Keratinocyte (primary cell): ENCODE measurements around the gene CHSY3. TPM values are rescaled to one million over a fixed set of nuclear protein-coding genes. Genes with fewer than 3 reads are reported as not detected.

Experiments used
- DNase-seq: peaks from one replicate; pipeline ENCODE4 v3.0.0-alpha.2; 2011; ENCODE audit warnings: low read depth, missing footprints, low spot score
- FAIRE-seq: peaks from 2 replicates; lab custom pipeline; 2011; peaks lifted over from hg19 to GRCh38; lab: Jason Lieb, UNC
- H2AFZ ChIP-seq: 2 replicates; pipeline ENCODE4 v1.6.0; 2012; ENCODE audit warnings: low read length, control low read depth, inconsistent platforms; ENCODE audit not compliant: control insufficient read depth
- H3K27ac ChIP-seq: 2 replicates; pipeline ENCODE4 v1.5.1; 2011; ENCODE audit warnings: low read length; ENCODE audit not compliant: control insufficient read depth, insufficient read depth
- H3K27me3 ChIP-seq: 3 replicates; pipeline ENCODE4 v1.6.0; 2011; ENCODE audit warnings: low read length; ENCODE audit not compliant: control insufficient read depth, insufficient read depth; ENCODE audit errors: extremely low read depth
- H3K36me3 ChIP-seq, 2 experiments: 2 replicates in 1 of 2; 3 replicates in 1 of 2; pipeline ENCODE4 v1.5.1; 2011; ENCODE audit warnings: low read length in 2 of 2, mild to moderate bottlenecking in 1 of 2; ENCODE audit not compliant: control insufficient read depth in 2 of 2, insufficient read depth in 2 of 2; ENCODE audit errors: extremely low read depth in 1 of 2
- H3K4me1 ChIP-seq: 3 replicates; pipeline ENCODE4 v1.5.1; 2011; ENCODE audit warnings: low read length; ENCODE audit not compliant: control insufficient read depth, insufficient read depth; ENCODE audit errors: extremely low read depth
- H3K4me2 ChIP-seq: 3 replicates; pipeline ENCODE4 v1.6.0; 2011; ENCODE audit warnings: low read depth, low read length; ENCODE audit not compliant: control insufficient read depth, insufficient read depth; ENCODE audit errors: extremely low read depth
- H3K4me3 ChIP-seq, 3 experiments: fragments of 200-600 bp in 1 of 3; sonication (generic) in 1 of 3; 2 replicates in 2 of 3; 3 replicates in 1 of 3; pipeline ENCODE4 v1.5.1; 2011 to 2016; ENCODE audit warnings: low read length in 3 of 3, mild to moderate bottlenecking in 3 of 3, control low read depth in 2 of 3, inconsistent platforms in 1 of 3, low read depth in 1 of 3, mixed read lengths in 1 of 3, mixed run types in 1 of 3, moderate library complexity in 1 of 3; ENCODE audit not compliant: control insufficient read depth in 2 of 3, insufficient read depth in 2 of 3; ENCODE audit errors: extremely low read depth in 1 of 3
- H3K79me2 ChIP-seq: 2 replicates; pipeline ENCODE4 v1.6.0; 2012; ENCODE audit warnings: low read length; ENCODE audit not compliant: control insufficient read depth, insufficient read depth
- H3K9ac ChIP-seq: 3 replicates; pipeline ENCODE4 v1.6.0; 2011; ENCODE audit warnings: low read length; ENCODE audit not compliant: control insufficient read depth, insufficient read depth; ENCODE audit errors: extremely low read depth
- H3K9me1 ChIP-seq: 3 replicates; pipeline ENCODE4 v1.6.0; 2011; ENCODE audit warnings: low read length; ENCODE audit not compliant: control insufficient read depth, insufficient read depth; ENCODE audit errors: extremely low read depth
- H3K9me3 ChIP-seq: 2 replicates; pipeline ENCODE4 v1.5.1; 2012; ENCODE audit warnings: low read depth, low read length; ENCODE audit not compliant: control insufficient read depth
- H4K20me1 ChIP-seq: 3 replicates; pipeline ENCODE4 v1.6.0; 2011; ENCODE audit warnings: low read length; ENCODE audit not compliant: control insufficient read depth, insufficient read depth; ENCODE audit errors: extremely low read depth
- EZH2 ChIP-seq: IDR thresholded peaks from one replicate; pipeline ENCODE4 v1.6.1; 2012; ENCODE audit warnings: inconsistent platforms, mild to moderate bottlenecking, low read length, moderate library complexity
- dilution Hi-C: fragments of 300-500 bp; cut with MboI; formaldehyde crosslinking; loops from one replicate; pipeline ENCODE4 v1.7.0; 2020; ENCODE audit warnings: low sequenced_read_pairs; ENCODE audit not compliant: extremely low pct_ligation_motif_present
- polyA plus RNA-seq, 5 experiments: library from polyadenylated mRNA; depleted of rRNA in 3 of 5; stranded (reverse) in 3 of 5; stranded (forward) in 1 of 5; unstranded in 1 of 5; fragments of >200 nt; gene quantifications; 1 replicate in 1 of 5; 2 replicates in 3 of 5; 3 replicates in 1 of 5; pipeline versions ENCODE4 v1.2.1 to v1.2.3, GENCODE V29; 2011 to 2012; ENCODE audit warnings: missing spikeins in 2 of 5, low read depth in 1 of 5, low replicate concordance in 1 of 5
- TF ChIP-seq, protein P1 (sequence below), 3 experiments: IDR thresholded peaks in 1 of 3; conservative IDR thresholded peaks in 1 of 3; optimal IDR thresholded peaks in 1 of 3; 2 replicates in 2 of 3; 3 replicates in 1 of 3; pipeline versions ENCODE3 to v1.5.1; 2011; ENCODE audit warnings: low read length in 3 of 3, mild to moderate bottlenecking in 3 of 3, moderate library complexity in 2 of 3, control low read depth in 1 of 3, inconsistent platforms in 1 of 3; ENCODE audit not compliant: insufficient read depth in 2 of 3; ENCODE audit errors: extremely low read depth in 1 of 3

Gene CHSY3
- polyA plus RNA-seq, 1 donor (not counting 4 experiments of a cell fraction or from before 2014, with no cell fraction given): 0.47 TPM

DNA sequence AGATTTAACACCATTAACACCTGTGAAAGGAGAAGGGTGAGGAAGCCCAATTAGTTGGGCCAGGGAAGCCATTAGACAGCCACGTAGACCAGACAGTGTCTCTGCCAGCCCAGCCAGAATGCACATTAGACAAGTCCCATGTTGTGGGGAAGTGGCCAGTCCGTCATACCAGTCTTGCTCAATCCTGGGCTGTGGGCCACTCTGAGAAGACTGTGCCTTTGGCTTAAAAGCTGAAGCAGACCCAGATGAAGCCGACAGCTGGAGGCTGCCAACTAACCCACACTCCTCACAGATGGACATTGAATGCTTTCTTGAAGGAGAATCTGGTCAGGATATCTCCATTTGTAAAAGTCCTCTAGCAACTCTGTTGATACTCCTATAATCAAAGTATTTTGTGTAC is 128.5 kb downstream of the CHSY3 start:
- H3K9me1 ChIP-seq: no peaks in the 10 kb centered on the region
- H3K4me1 ChIP-seq: no peaks in the 10 kb centered on the region
- H3K36me3 ChIP-seq: no peaks in the 10 kb centered on the region
- no peak for DNase-seq
- no peaks in the 10 kb centered on the region for H3K9me3 ChIP-seq
- TF ChIP-seq, protein P1, sequence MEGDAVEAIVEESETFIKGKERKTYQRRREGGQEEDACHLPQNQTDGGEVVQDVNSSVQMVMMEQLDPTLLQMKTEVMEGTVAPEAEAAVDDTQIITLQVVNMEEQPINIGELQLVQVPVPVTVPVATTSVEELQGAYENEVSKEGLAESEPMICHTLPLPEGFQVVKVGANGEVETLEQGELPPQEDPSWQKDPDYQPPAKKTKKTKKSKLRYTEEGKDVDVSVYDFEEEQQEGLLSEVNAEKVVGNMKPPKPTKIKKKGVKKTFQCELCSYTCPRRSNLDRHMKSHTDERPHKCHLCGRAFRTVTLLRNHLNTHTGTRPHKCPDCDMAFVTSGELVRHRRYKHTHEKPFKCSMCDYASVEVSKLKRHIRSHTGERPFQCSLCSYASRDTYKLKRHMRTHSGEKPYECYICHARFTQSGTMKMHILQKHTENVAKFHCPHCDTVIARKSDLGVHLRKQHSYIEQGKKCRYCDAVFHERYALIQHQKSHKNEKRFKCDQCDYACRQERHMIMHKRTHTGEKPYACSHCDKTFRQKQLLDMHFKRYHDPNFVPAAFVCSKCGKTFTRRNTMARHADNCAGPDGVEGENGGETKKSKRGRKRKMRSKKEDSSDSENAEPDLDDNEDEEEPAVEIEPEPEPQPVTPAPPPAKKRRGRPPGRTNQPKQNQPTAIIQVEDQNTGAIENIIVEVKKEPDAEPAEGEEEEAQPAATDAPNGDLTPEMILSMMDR (optimal IDR thresholded peaks at IDR 0.05 in 1 of 3, IDR thresholded peaks at IDR 0.05 in 1 of 3, conservative IDR thresholded peaks at IDR 0.05 in 1 of 3; ENCODE audit: extremely low read depth in 1 of 3, insufficient read depth in 2 of 3, low read length in 3 of 3): no peak
- TF ChIP-seq EZH2: no peak
- H2AFZ ChIP-seq: no peak overlapping the region
- H3K79me2 ChIP-seq: no peaks in the 10 kb centered on the region
- H3K27me3 ChIP-seq: no peaks in the 10 kb centered on the region
- no peaks in the 10 kb centered on the region for H4K20me1 ChIP-seq
- H3K27ac ChIP-seq: no peak overlapping the region
- dilution Hi-C loops: no loop called here
- FAIRE-seq: no peak
- no peak overlapping the region for H3K4me2 ChIP-seq
- H3K4me3 ChIP-seq: no peak overlapping the region
- H3K9ac ChIP-seq: no peak overlapping the region

DNA sequence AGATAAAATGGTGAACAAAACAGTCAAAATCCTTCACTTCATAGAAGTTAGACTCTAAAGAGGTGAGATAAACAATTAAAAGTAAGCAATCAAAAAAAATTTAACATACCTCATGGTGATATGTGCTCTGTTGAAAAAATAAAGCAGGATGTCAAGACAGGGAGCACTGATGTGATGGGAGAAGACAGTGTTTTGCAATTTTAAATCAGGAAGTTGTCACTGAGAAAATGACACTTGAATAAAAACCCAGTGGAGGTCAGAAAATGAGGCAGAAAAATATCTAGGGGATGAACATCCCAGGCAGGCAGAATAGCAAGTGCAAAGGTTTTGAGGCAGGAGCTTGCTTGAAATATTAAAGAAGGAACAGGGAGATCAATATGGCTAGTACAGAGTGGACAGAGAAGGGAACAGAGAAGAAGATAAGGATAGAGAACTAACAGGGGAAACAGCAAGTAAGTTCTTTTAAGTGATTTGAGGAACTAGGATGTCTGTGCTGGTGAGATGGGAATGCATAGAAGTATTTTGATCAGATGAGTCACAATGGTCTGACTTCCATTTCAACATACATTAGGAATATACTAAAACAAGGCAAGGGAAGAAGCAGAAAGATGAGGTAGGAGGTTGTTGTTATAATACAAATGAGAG is 130.4 kb downstream of the CHSY3 start:
- Histone ChIP-seq H3K79me2 (no peaks in the 10 kb centered on the region), H3K4me2 (no peak overlapping the region)
- FAIRE-seq: no peak

More for the DNA sequence above, 130.4 kb downstream of the CHSY3 start:
- H3K9me1 ChIP-seq: no peaks in the 10 kb centered on the region
- no peak for DNase-seq
- H4K20me1 ChIP-seq: no peaks in the 10 kb centered on the region
- H2AFZ ChIP-seq: no peak overlapping the region
- no peak overlapping the region for H3K9ac ChIP-seq
- dilution Hi-C loops: no loop called here
- H3K9me3 ChIP-seq: no peaks in the 10 kb centered on the region
- no peak overlapping the region for H3K4me3 ChIP-seq
- H3K27me3 ChIP-seq: no peaks in the 10 kb centered on the region
- no peaks in the 10 kb centered on the region for H3K36me3 ChIP-seq
- H3K27ac ChIP-seq: no peak overlapping the region
- TF ChIP-seq, protein P1 (optimal IDR thresholded peaks at IDR 0.05 in 1 of 3, IDR thresholded peaks at IDR 0.05 in 1 of 3, conservative IDR thresholded peaks at IDR 0.05 in 1 of 3; ENCODE audit: extremely low read depth in 1 of 3, insufficient read depth in 2 of 3, low read length in 3 of 3): no peak
- TF ChIP-seq EZH2: no peak
- H3K4me1 ChIP-seq: no peaks in the 10 kb centered on the region
